GM12891 (cell line): Measurements from ENCODE around the gene SAMD4B.

Source experiments
- PAX5 ChIP-seq: IDR thresholded peaks from 2 replicates; pipeline ENCODE4 v1.6.1; 2011; ENCODE audit warnings: low read length, moderate library complexity, mild to moderate bottlenecking; ENCODE audit not compliant: insufficient read depth, severe bottlenecking
- POLR2A ChIP-seq: IDR thresholded peaks from 2 replicates; pipeline ENCODE4 v1.6.1; 2011; ENCODE audit warnings: low read depth, low read length, control low read depth
- SPI1 ChIP-seq: IDR thresholded peaks from 2 replicates; pipeline ENCODE4 v1.6.1; 2011; ENCODE audit warnings: low read depth, low read length, control low read depth
- TAF1 ChIP-seq: IDR thresholded peaks from 2 replicates; pipeline ENCODE4 v1.6.1; 2011; ENCODE audit warnings: low read depth, low read length, control low read depth

DNA sequence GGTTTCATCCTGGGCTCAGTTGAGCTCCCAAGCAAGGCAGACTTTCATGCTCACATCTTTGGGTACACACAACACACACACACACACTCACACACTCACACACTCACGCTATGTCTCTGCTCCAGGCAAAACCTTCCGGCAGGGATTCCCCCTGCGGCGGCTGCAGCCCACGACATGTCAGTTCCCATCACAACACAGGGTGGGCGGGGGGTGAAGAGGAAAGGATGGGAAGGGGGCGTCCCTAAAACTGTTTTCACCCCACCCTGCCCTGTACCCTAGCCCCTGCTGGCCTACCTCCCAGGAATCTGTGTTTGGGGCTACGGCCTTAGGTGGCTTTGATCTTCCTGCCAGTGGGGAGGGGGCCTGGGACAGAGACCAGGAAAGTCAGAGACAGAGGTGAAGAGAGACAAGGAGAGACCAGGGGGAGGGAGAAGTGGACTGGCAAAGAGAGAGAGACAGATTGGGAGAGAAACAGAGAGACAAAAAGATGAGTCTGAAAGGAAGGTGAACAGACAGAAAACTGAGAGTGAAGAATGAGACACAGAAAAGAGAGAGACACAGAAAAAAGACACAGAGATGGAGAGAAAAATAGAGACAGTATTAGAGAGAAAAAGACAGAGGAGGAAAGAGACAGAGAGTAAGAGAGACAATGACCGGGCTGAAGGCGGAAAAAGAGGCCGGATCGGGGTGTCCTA is 25.4 kb upstream of the SAMD4B start:
- TF ChIP-seq POLR2A, result no peak
- TF ChIP-seq TAF1, result no peak
- TF ChIP-seq PAX5, result no peak
- no peak for TF ChIP-seq SPI1
